ENCODE measurements around the gene SCN1B.
A peak's percentile ranks its signal among the peaks of the same experiment; 100 is the strongest.
"Not testable (repeated sequence)": the region's sequence is repeated elsewhere in the genome, so short reads cannot be mapped to it uniquely, and the experiment has no call there.

SCN1B gene

DNA sequence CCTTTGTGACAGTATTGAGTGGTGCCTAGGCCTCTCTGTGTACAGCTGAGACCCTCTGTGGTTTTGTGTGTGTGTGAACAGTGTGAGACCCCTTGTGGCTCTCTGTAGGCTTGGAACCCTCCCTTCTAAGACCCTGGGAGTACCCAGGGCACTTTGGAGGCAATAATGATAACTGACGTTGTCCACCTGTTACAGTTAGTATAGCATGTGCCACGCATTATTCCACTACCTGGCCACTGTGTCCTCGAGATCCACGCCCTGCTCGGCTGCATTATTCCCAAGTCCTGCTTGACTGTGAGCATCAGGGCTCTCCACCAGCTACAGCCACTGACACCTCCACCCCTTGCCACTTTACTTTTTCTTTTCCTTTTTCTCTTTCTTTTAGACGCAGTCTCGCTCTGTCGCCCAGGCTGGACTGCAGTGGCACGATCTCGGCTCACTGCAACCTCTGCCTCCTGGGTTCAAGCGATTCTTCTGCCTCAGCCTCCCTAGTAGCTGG, 28.2 kb upstream of the SCN1B start:
- DNase-seq = no peak

DNA sequence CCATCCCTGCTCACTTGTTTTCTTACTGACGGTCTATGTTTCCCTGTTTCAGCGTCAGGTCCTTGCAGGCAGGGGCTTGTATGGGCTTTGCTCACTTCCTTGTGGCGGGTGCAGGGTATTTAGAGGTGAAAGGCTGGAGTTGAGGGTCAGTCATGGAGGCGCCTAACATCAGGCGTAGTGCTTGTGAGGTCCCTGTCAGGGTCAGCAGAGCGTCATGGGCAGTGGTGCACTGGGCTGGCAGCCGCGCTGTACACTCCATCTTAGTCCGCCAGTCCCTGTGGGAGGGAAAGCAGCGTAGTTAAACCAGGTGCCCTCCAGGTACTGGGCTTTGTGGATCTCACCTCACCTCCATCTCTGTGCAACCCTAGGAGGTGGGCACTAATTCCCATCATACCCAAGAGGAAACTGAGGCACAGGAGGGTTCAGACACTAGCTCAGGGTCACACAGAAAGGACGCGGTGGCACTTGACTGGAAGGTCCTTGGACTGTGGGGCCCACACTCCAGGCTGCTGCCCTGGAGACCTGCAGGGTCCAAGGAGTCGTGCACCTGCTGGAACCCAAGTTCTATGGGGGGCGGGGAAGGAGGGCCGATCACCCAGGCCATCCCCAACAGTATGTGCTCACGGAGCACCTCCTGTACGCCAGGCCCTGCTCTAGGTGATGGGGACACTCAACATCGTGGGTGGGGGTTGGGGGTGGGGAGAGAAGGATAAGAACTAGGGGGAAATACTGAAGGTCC, 25.6 kb upstream of the SCN1B start:
- DNase-seq = no peak

DNA sequence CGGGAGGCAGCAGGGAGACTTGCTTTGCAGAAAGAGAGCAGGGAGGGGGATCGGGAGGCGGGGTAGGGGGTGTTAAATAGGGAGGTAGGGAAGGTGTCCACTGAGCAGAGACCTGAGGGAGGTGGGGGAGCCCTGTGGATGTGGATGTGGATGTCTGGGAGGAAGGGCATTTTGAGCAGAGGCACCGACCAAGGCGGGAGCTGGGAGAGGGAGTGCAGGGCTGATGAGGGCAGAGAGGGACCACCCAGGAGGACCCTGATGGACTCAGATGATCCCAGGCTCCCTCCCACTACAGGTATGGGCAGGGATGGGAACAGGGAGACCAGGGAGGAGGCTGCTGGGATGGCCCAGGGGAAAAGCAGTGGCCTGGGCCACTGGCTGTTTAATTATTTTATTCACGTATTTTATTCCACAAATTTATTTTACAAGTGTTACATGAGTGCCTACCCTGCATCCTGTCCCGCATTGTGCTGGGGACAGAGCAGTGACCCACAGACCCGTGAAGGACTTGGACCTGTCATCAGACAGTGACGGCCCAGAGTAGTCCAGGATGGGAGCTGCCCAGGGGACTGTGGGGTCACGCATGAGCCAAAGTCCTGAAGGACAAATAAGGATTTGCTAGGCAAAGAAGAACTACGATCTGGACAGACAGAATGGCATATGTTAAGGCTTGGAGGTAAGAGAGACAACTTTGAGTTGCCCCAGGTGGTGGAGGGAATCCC, 24.9 kb upstream of the SCN1B start:
- DNase-seq = no peak

- DNase-seq = not testable (repeated sequence)
Observed at GRCh38 chr19:35006007-35006341, 24.3 kb upstream of the SCN1B start.

DNA sequence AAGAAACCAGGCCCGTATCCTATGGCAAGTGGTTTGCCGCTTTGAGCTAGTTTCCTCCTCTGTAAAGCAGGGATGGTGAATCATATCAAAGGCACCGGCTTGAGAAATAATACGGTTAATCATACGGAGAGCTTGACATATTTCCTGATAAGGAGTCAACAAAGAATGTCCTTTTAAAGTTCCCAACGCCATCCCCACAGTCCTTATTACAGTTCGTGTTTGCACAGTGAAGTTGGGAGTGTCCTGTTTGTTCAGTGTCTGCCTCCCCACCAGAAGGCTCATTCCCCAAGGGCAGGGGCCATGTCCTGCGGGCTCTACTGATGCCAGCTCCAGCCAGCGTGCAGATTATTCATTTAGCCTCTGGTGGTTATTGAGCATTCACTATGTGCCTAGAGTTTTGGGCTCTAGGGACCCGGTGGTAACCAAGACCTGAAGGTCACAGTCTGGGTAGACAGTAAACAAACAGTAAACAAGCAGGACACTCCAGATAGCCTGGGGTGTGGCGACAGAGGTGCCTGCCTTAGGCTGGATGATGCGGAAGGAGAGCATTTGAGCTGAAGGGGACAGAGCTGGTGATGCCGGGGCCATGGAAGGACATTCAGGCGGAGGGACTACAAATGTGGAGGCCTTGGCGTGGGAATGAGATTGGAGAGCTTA, 23.8 kb upstream of the SCN1B start:
- DNase-seq = no peak

- no peak for DNase-seq
Observed at GRCh38 chr19:35006999-35007365, 23.3 kb upstream of the SCN1B start.

GRCh38 chr19:35007427-35007826, 22.8 kb upstream of the SCN1B start:
- DNase-seq = not testable (repeated sequence)

DNA sequence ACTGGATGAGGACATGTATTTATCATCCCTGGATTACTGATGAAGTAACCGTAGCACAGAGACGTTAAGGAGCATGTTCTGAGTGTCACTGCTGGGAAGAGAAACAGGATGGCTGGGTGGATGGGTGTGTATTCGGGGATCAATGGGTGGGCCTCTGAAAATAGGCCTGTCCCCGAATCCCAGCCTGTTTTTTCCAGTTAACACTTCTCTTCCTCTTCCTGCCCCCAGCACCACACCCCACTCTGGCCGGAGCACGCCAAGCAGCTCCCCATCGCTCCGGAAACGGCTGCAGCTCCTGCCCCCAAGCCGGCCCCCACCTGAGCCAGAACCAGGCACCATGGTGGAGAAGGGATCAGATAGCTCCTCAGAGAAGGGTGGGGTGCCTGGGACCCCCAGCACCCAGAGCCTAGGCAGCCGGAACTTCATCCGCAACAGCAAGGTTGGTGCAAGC, 21.4 kb upstream of the SCN1B start:
- DNase-seq = no peak

GRCh38 chr19:35009424-35010415, 20.6 kb upstream of the SCN1B start:
- no peak for DNase-seq

DNA sequence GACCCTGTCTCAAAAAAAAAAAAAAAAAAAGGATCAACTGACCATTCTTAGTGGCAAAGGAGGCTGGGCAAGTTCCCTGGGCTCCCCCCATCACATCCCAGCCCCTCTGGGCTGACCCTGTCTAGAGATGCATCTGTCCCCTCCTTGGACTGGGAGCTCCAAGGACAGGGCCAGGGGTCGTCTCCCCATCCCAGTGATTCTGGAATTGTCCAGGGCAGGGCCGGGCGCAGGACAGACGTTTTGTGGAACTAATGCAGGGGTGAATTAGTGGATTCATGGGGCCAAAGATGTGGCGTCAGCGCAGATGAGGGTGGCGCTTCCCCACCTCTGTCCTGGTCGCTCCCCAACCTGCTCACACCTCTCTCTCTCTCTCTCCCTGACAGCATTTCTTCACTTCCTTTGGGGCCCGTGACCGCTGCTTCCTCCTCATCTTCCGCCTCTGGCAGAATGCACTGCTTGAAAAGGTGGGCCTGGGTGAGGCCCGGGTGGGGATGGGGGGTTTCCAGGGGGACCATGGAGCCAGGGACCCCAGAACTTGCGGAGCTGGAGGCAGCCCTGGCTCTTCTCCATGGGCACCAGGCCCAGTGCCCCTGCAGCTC, 19.1 kb upstream of the SCN1B start:
- no peak for DNase-seq

GRCh38 chr19:35011737-35012682, 18.3 kb upstream of the SCN1B start:
- DNase-seq = no peak

GRCh38 chr19:35013041-35013819, 17.0 kb upstream of the SCN1B start:
- peak; percentile 44 to 50 for DNase-seq

DNA sequence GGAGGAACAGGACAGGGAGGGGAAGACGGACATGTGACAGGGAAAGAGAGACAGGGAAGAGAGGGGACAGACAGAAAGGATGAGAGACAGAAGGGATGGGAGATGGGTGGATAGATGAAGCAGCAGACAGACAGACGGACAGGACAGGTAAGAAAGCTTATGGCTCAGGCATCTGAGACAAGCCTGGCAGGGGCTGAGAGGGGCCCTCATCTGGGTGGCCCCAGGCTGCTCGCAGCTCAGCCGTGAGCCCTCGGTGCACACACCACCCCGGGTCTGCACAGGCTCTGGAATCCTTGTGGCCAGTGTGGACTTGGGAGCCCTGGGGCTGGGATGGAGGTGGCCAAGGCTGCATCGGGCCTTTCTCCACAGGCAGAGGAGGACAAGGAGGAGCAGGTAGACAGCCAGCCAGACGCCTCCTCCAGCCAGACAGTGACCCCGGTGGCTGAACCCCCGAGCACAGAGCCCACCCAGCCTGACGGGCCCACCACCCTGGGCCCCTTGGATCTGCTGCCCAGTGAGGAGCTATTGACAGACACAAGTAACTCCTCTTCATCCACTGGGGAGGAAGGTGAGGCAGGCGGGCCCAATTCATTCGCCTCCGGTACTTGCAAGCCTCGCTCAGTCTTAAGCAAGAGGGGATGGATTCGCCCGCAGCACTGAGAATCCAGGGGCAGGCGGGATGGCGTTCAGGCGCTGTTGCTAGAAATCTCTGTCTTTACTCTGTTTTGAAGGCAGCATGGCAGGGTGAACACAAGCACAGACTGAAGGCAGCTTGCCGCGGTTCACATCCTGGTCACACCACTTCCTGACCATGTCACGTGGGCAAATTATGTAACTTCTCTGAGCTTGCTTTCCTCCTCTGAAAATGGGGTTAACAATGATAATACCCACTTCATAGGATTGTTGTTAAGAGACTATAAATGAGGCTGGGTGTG, 16.2 kb upstream of the SCN1B start:
- peak in 1 of 2 donors; percentile 71 for DNase-seq

DNA sequence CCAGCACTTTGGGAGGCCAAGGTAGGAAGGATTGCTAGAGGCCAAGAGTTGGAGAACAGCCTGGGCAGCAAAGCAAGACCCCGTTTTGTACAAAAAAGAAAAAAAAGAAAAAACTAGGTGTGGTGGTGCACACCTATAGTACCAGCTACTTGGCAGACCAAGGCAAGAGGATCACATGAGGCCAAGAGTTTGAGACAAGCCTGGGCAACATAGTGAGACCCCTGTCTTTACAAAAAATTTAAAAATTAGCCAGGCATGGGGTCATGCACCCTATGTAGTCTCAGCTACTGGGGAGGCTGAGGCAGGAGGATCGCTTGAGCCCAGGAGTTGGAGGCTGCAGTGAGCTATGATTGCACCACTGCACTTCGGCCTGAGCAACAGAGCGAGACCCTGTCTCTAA, 15.5 kb upstream of the SCN1B start:
- not testable (repeated sequence) for DNase-seq

- no peak for DNase-seq
Observed at GRCh38 chr19:35015270-35015953, 14.9 kb upstream of the SCN1B start.

GRCh38 chr19:35015954-35016351, 14.3 kb upstream of the SCN1B start:
- no peak for DNase-seq

GRCh38 chr19:35017507-35017906, 12.8 kb upstream of the SCN1B start:
- DNase-seq = no peak

- no peak for DNase-seq
Observed at GRCh38 chr19:35018379-35018778, 11.9 kb upstream of the SCN1B start.

Measured in bone marrow (tissue), 2 donors.